ENCODE measurements around the gene SDK1. TPM values are rescaled to one million over a fixed set of nuclear protein-coding genes. Genes with fewer than 3 reads are reported as not detected.
"Not testable (repeated sequence)": the region's sequence is repeated elsewhere in the genome, so short reads cannot be mapped to it uniquely, and the experiment has no call there.

Gene SDK1
- total RNA-seq, 6 experiments from 2014 or later = not detected

DNA sequence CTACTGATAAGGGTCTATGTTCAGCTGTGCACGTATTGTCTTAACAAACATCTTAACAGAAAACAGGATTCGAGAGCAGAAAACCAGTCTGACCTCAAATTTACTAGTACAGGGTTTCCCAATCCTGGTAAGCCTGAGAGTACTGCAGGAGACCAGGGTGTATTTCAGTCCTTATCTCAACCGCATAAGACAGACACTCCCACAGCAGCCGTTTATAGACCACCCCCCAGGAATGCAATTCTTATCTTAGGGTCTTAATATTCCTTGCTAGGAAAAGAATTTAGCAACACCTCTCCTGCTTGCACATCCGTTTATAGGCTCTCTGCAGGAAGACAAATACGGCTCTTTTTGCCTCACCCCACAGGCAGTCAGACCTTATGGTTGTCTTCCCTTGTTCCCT, 277.3 kb downstream of the SDK1 start:
- Mint-ChIP-seq H3K36me3 (ENCODE audit: low read depth) (0 out of 2 replicates have a peak, but pooled peaks cover 4% of the 10 kb centered on the region), H3K27ac (no peak overlapping the region), H3K4me3 (no peak overlapping the region), H3K27me3 (ENCODE audit: insufficient read depth) (peaks cover 3% of the 10 kb centered on the region; the same call in 1 of the 2 replicates), H3K4me1 (ENCODE audit: low read depth) (no peaks in the 10 kb centered on the region), H3K9me3 (peaks cover 73% of the 10 kb centered on the region)
- DNase-seq = no peak
- TF ChIP-seq CTCF (IDR thresholded peaks at IDR 0.05) = no peak

- Mint-ChIP-seq H3K9me3 (peaks cover 73% of the 10 kb centered on the region), H3K27me3 (ENCODE audit: insufficient read depth) (peaks cover 3% of the 10 kb centered on the region; the same call in 1 of the 2 replicates), H3K36me3 (ENCODE audit: low read depth) (0 out of 2 replicates have a peak, but pooled peaks cover 4% of the 10 kb centered on the region), H3K27ac (no peak overlapping the region), H3K4me1 (ENCODE audit: low read depth) (no peaks in the 10 kb centered on the region), H3K4me3 (no peak overlapping the region)
- no peak for TF ChIP-seq CTCF (IDR thresholded peaks at IDR 0.05)
- DNase-seq = no peak
These were observed 278.7 kb downstream of the SDK1 start for GRCh38 chr7:3579638-3580219.

GRCh38 chr7:3582145-3582544, 281.1 kb downstream of the SDK1 start:
- not testable (repeated sequence) for H3K4me3 Mint-ChIP-seq; H3K4me1 Mint-ChIP-seq (ENCODE audit: low read depth); H3K27me3 Mint-ChIP-seq (ENCODE audit: insufficient read depth); DNase-seq; H3K36me3 Mint-ChIP-seq (ENCODE audit: low read depth); H3K27ac Mint-ChIP-seq
- H3K9me3 Mint-ChIP-seq = peaks cover 54% of the 10 kb centered on the region

DNA sequence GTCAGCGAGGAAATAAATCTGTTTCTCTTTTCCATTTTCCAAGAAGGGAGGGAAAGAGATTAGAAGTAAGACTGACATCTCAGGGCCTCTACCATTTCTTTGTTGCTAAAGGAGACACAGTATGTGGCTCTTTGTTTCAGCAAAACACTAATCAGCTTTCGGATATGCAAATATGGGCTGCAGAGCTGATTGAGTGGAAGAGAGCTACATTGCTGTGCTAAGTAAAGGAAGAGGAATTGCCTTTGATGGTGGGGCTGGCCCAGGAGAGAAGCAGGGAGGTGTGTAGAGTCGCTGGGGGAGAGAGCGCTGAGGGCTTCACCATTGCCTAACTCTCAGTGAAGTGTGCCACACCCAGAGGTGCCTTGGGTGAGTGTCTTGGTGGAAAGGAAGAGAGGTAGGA, 284.8 kb downstream of the SDK1 start:
- H3K27ac Mint-ChIP-seq = no peak overlapping the region
- peaks cover 40% of the 10 kb centered on the region for H3K9me3 Mint-ChIP-seq
- no peaks in the 10 kb centered on the region for H3K36me3 Mint-ChIP-seq (ENCODE audit: low read depth)
- H3K27me3 Mint-ChIP-seq (ENCODE audit: insufficient read depth) = no peaks in the 10 kb centered on the region
- no peaks in the 10 kb centered on the region for H3K4me1 Mint-ChIP-seq (ENCODE audit: low read depth)
- no peak for DNase-seq
- TF ChIP-seq CTCF (IDR thresholded peaks at IDR 0.05) = no peak
- no peak overlapping the region for H3K4me3 Mint-ChIP-seq

DNA sequence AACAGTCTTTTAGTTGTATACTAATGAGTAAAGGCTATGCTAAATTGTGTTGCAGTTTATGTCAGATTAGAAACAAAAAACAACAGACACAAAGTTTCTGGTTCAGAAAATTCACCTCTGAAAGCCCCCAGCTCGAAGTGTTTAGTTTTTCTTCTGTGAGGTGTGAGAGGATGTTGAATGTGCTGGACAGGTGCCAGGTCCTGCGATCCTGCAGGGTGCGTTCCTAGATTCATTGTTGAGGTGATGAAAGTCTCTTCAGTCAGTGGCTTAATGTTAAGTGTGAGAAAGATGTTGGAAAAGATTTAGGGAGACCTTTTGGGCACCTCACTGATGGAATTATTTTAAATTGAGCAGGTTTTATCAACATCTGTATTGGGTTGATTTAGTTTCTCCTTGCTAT, 287.3 kb downstream of the SDK1 start:
- H3K36me3 Mint-ChIP-seq (ENCODE audit: low read depth) = no peaks in the 10 kb centered on the region
- DNase-seq = no peak
- peaks cover 31% of the 10 kb centered on the region for H3K9me3 Mint-ChIP-seq
- no peak for TF ChIP-seq CTCF (IDR thresholded peaks at IDR 0.05)
- no peak overlapping the region for H3K4me3 Mint-ChIP-seq
- H3K27me3 Mint-ChIP-seq (ENCODE audit: insufficient read depth) = no peaks in the 10 kb centered on the region
- H3K4me1 Mint-ChIP-seq (ENCODE audit: low read depth) = no peaks in the 10 kb centered on the region
- H3K27ac Mint-ChIP-seq = no peak overlapping the region

DNA sequence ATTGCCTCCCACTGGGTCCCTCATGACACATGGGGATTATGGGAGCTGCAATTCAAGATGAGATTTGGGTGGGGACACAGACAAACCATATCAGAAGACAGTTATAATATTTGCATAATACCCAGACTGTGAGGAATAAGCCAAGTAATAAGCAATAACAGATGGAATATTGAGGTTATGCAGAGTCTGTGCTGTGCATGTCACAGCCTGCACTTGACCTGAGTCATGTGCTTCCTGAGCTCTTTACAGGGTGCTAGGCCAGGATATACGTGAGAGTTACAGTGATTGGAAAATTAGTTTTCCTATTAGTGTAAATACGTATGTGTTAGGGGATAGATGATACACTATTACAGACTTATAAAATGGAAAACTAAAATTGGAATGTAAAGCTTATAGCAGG, 288.7 kb downstream of the SDK1 start:
- no peak for DNase-seq
- Mint-ChIP-seq H3K9me3 (peaks cover 29% of the 10 kb centered on the region), H3K27me3 (ENCODE audit: insufficient read depth) (no peaks in the 10 kb centered on the region), H3K4me3 (no peak overlapping the region), H3K4me1 (ENCODE audit: low read depth) (no peaks in the 10 kb centered on the region), H3K36me3 (ENCODE audit: low read depth) (no peaks in the 10 kb centered on the region), H3K27ac (no peak overlapping the region)
- no peak for TF ChIP-seq CTCF (IDR thresholded peaks at IDR 0.05)
